ENCODE measurements around the gene PALLD.

DNA sequence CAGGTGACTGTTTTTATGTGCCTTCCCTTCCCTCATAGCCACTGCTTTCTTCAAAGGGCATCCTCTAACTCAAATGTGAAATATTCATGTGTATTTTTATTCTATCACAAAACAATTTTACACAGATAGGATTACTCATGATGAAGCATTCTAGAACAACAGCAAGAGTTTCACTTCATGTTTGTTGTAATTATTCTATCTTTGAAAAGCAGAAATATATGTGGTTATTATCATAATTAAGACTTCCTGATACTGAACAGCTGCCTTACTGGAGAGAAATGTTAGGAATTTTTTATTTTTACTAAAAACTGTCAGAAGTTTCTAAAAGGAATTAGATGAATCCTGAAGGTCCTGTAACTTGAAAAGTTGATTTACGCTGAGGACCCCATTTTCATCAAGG lies 229.1 kb downstream of the PALLD start:
- TF ChIP-seq, protein P1, sequence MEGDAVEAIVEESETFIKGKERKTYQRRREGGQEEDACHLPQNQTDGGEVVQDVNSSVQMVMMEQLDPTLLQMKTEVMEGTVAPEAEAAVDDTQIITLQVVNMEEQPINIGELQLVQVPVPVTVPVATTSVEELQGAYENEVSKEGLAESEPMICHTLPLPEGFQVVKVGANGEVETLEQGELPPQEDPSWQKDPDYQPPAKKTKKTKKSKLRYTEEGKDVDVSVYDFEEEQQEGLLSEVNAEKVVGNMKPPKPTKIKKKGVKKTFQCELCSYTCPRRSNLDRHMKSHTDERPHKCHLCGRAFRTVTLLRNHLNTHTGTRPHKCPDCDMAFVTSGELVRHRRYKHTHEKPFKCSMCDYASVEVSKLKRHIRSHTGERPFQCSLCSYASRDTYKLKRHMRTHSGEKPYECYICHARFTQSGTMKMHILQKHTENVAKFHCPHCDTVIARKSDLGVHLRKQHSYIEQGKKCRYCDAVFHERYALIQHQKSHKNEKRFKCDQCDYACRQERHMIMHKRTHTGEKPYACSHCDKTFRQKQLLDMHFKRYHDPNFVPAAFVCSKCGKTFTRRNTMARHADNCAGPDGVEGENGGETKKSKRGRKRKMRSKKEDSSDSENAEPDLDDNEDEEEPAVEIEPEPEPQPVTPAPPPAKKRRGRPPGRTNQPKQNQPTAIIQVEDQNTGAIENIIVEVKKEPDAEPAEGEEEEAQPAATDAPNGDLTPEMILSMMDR (IDR thresholded peaks at IDR 0.05), result no peak
- TF ChIP-seq POLR2A (IDR thresholded peaks at IDR 0.05), result no peak

Data from esophagus squamous epithelium (tissue), 4 donors.